Heart right ventricle (tissue), 16 donors: ENCODE data around the gene PRKAA1. TPM values are rescaled to one million over a fixed set of nuclear protein-coding genes. Genes with fewer than 3 reads are reported as not detected.

Experiments used
- ATAC-seq, 8 donors: fragments of 200-7000 bp; cut with Tn5 transposase; one replicate each; pipeline ENCODE4 v1.9.1; 2020; ENCODE audit warnings: mild to moderate bottlenecking in 8 of 8, moderate library complexity in 8 of 8, moderate number of reproducible peaks in 1 of 8
- DNase-seq, 2 donors: peaks; one replicate each; pipeline ENCODE4 v3.0.0-alpha.2; 2020
- H3K27ac ChIP-seq, 10 donors: fragments of 200-600 bp; sonication (generic) in 2 of 10; one replicate each; pipeline versions ENCODE4 v1.5.0 to v1.8.0; 2020 to 2022; ENCODE audit warnings: mild to moderate bottlenecking in 3 of 10
- H3K27me3 ChIP-seq, 7 donors: fragments of 200-600 bp; one replicate each; pipeline ENCODE4 v1.8.0; 2021 to 2022; ENCODE audit warnings: mild to moderate bottlenecking in 2 of 7
- H3K36me3 ChIP-seq, 9 donors: fragments of 200-600 bp; sonication (generic) in 1 of 9; one replicate each; pipeline versions ENCODE4 v1.5.0 to v1.8.0; 2020 to 2022; ENCODE audit warnings: mild to moderate bottlenecking in 2 of 9
- H3K4me1 ChIP-seq, 9 donors: fragments of 200-600 bp; sonication (generic) in 1 of 9; one replicate each; pipeline versions ENCODE4 v1.5.0 to v1.8.0; 2020 to 2022; ENCODE audit warnings: mild to moderate bottlenecking in 4 of 9
- H3K4me3 ChIP-seq, 10 donors: fragments of 200-600 bp; sonication (generic) in 2 of 10; one replicate each; pipeline versions ENCODE4 v1.5.0 to v1.8.0; 2020 to 2022; ENCODE audit warnings: mild to moderate bottlenecking in 7 of 10, moderate library complexity in 2 of 10
- H3K9me3 ChIP-seq, 11 donors: fragments of 200-600 bp in 10 of 11; sonication (generic) in 2 of 11; one replicate each; pipeline versions ENCODE4 v1.5.0 to v1.8.0; 2013 to 2022; ENCODE audit warnings: mild to moderate bottlenecking in 2 of 11, control low read depth in 1 of 11, moderate library complexity in 1 of 11
- CTCF ChIP-seq, 9 donors: fragments of 200-600 bp; sonication (generic) in 2 of 9; IDR thresholded peaks; one replicate each; pipeline versions ENCODE4 v1.5.0 to v1.8.0; 2021 to 2022; ENCODE audit warnings: antibody characterized with exemption in 9 of 9, mild to moderate bottlenecking in 5 of 9, moderate library complexity in 1 of 9
- WGBS, 2 donors: extraction: QIAGEN DNeasy Blood & Tissue Kit; methylation state at CpG; one replicate each; pipeline ENCODE4 v1.1.7; 2013; ENCODE audit warnings: inconsistent platforms in 1 of 2; 5-methylcytosine and 5-hydroxymethylcytosine counted together
- intact Hi-C, 10 donors: fragments of 100-400 bp; cut with DNase I; formaldehyde crosslinking; loops; one replicate each; pipeline versions ENCODE4 v1.11.1 to v1.14.2; 2022
- polyA plus RNA-seq, 2 donors: library from polyadenylated mRNA; stranded (reverse); fragments of 200-250 nt; gene quantifications; one replicate each; pipeline ENCODE4 v1.2.3, GENCODE V29; 2013
- total RNA-seq, 10 donors: library from RNA; stranded (reverse); fragmentation: NEBNext Ultra II Directional in 3 of 10; extraction: Animal tissue kit (Norgen Biotek cat#: 25700) in 3 of 10; gene quantifications; one replicate each; pipeline versions ENCODE4 v1.2.1 to v1.2.4, GENCODE V29; 2021 to 2023
- donor health status: Arrhythmogenic right ventricular cardiomyopathy.
- donor health status: ischemic (EF 13 %, LVEDD 7.1; RV severe dilation, severe dysfunction).
- donor health status: healthy with polysubstance abuse.
- donor health status: DM: no; HTN: yes; CAD: no.
- donor health status: DM: no; HTN: no; CAD: no.
- donor health status: ischemic (EF 25% LVEDD 6.9; RV normal size, moderate dysfunction).
- donor health status: ischemic (EF 25% LVEDD 5.7; RV mildly dilated, moderate dysfunction).
- donor health status: healthy.
- donor health status: DM: yes; HTN: yes; CAD: no.
- donor health status: Ischemic cardiomyopathy.
- donor health status: ischemic (EF 35%, LVEDD 5.7; RV mildly dilated, moderate dysfunction).
- donor health status: nonischemic (EF 11% LVEDD 7.7; RV severe dilation, severe dysfunction).
- donor health status: DM: yes; HTN: yes; CAD: no.
- donor health status: PGD.
- donor health status: ischemic (EF 29% LVEDD 5.4; RV normal size, mild dysfunction).
- donor health status: nonischemic (EF 23%, LVEDD 6.1; RV moderate dilation, normal function).

PRKAA1 gene
- total and polyA plus RNA-seq, 12 donors: 11.0 to 53.2 (median 41.2) TPM

GRCh38 chr5:40831346-40832210 lies 33.4 kb upstream of the PRKAA1 start:
- intact Hi-C loops: loop anchor here in 4 of 10 donors (5.0 to 10.0 kb wide), 2 partner anchors 74 to 77 kb away; partner anchors contain the start of gene TTC33 (in 4 of the 4)
- DNase-seq (no peak), ATAC-seq (no peak)
- Histone ChIP-seq H3K4me1 (peaks cover 2 to 38% (median 24%) of the 10 kb centered on the region in 9 donors), H3K9me3 (no peaks in the 10 kb centered on the region), H3K4me3 (no peak overlapping the region), H3K27ac (no peak overlapping the region), H3K36me3 (peaks cover 0 to 78% (median 45%) of the 10 kb centered on the region in 9 donors), H3K27me3 (no peaks in the 10 kb centered on the region)
- 76 to 84% methylated on average over 4 of the region's 4 CpGs for WGBS, 2 donors
- no peak for TF ChIP-seq CTCF (IDR thresholded peaks at IDR 0.05)

- intact Hi-C loops: loop anchor here in 4 of 10 donors (5.0 to 10.0 kb wide), 2 partner anchors 73 to 75 kb away; partner anchors contain the start of gene TTC33 (in 4 of the 4)
- no peak for TF ChIP-seq CTCF (IDR thresholded peaks at IDR 0.05)
- WGBS, 2 donors: 94 to 97% methylated on average over 13 of the region's 13 CpGs
- DNase-seq (no peak), ATAC-seq (no peak)
- no peaks in the 10 kb centered on the region for H3K27me3 ChIP-seq
- H3K4me1 ChIP-seq: peaks cover 0 to 28% (median 17%) of the 10 kb centered on the region in 9 donors
- no peaks in the 10 kb centered on the region for H3K9me3 ChIP-seq
- H3K36me3 ChIP-seq: peaks cover 0 to 93% (median 45%) of the 10 kb centered on the region in 9 donors
- H3K4me3 ChIP-seq: no peak overlapping the region
- H3K27ac ChIP-seq: no peak overlapping the region
These were observed 31.8 kb upstream of the PRKAA1 start for GRCh38 chr5:40829748-40830533.

GRCh38 chr5:40828690-40829661 lies 30.8 kb upstream of the PRKAA1 start:
- Histone ChIP-seq H3K27me3 (no peaks in the 10 kb centered on the region), H3K9me3 (no peaks in the 10 kb centered on the region), H3K27ac (no peak overlapping the region), H3K4me3 (no peak overlapping the region), H3K36me3 (peaks cover 0 to 93% (median 45%) of the 10 kb centered on the region in 9 donors), H3K4me1 (peaks cover 0 to 24% (median 11%) of the 10 kb centered on the region in 9 donors)
- no peak for ATAC-seq
- intact Hi-C loops: no loop called here
- no peak for DNase-seq
- no peak for TF ChIP-seq CTCF (IDR thresholded peaks at IDR 0.05)
- 95 to 96% methylated on average over 3 of the region's 3 CpGs for WGBS, 2 donors
